ENCODE data around the gene FBXW2.
"Not testable (repeated sequence)": the region's sequence is repeated elsewhere in the genome, so short reads cannot be mapped to it uniquely, and the experiment has no call there.

FBXW2 gene

DNA sequence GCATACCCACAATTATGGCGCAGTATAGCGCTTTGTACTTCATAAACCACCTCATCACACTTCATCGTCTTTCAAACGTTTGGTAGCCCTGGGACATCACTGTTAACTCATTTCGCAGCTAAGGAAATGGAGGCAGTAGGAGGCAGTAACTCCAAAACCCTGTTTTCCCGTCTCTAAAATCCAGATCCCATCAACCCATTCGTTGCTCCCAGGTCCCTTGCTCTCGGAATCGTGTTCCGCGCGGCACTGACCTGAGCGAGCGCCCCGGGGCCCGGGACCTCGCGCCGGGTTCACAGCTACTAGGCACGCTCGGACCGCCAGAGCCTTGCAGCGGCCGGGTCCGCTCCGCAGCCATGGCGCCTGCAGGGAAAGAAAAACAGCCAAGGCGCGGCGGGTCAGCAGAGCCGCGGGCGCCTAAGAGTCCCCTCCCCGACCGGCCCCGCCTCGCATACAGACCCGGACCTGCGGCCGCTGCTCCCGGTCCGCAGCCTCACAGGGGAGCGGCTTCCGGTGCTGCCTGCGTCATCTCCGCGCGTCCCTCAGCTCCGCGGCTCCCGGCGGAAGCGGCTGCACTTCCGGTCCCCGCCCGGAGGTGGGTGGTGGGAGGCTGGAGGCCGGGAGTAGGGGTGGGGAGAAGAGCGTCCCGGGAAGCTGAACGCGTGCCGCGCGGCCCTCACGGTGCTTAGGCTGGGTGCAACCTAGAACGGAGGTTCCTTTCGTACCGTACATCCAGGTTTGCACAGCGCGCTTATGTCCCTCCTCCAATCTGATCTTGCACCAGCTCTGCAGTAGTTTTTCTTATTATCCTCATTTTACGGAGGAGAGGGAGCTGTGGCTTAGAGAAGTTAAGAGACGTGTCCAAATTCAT lies at the start of gene FBXW2:
Gene FBXW2, minus strand, starts transcription at position 519 of the 868 bp plus-strand sequence. CDS start 5,158 bp downstream, outside the sequence.
- DNase-seq = peak; percentile 75

- DNase-seq = peak; percentile 51
These were observed 48.9 kb upstream of the FBXW2 start for GRCh38 chr9:120841930-120842684.

DNA sequence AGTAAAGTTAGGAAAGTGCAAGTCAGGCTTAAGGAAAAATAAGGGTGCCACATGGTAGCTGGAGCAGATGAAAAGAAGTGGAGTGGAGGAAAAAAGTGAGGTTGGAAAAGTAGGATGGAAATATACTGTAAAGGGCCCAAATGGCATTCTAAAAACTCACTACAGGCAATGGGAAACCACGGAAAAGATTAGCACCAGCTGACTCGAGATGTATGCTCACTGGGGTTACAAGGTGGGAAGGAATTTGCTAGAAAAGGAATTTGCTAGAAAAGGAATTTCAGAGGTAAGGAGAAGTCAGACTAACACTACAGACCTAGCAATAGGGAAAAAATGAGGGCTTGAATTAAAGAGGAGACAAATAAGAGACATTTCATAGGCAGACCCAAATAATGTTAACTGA lies 45.9 kb upstream of the FBXW2 start:
- no peak for DNase-seq

GRCh38 chr9:120837921-120838320 lies 44.7 kb upstream of the FBXW2 start:
- no peak for DNase-seq

GRCh38 chr9:120833325-120833724 lies 40.1 kb upstream of the FBXW2 start:
- DNase-seq = no peak

- DNase-seq = no peak
These were observed 39.6 kb upstream of the FBXW2 start for GRCh38 chr9:120832807-120833206.

GRCh38 chr9:120830865-120831264 lies 37.6 kb upstream of the FBXW2 start:
- no peak for DNase-seq

GRCh38 chr9:120830151-120830550 lies 36.9 kb upstream of the FBXW2 start:
- no peak for DNase-seq

DNA sequence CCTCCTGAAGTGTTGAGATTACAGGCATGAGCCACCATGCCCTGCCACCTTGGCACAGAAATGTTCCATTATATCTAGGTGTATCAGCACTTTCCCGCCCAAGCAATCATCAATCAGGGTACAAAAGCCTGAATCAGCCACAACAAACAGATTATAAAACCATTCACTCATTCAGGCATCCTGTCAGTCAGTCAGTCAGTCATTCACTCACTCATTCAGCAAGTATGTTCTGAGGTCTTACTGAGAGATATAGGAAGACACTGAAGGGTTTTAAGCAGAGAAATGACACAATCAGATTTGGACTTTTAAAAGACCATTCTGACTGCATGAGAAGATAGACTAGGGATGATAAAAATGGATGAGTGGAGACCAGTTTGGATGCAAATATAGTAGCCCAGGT lies 36.4 kb upstream of the FBXW2 start:
- DNase-seq = no peak

GRCh38 chr9:120820095-120820494 lies 26.9 kb upstream of the FBXW2 start:
- no peak for DNase-seq

- no peak for DNase-seq
These were observed 25.4 kb upstream of the FBXW2 start for GRCh38 chr9:120818595-120818994.

- DNase-seq = no peak
These were observed 21.9 kb upstream of the FBXW2 start for GRCh38 chr9:120815075-120815474.

- DNase-seq = no peak
These were observed 15.7 kb upstream of the FBXW2 start for GRCh38 chr9:120808931-120809330.

DNA sequence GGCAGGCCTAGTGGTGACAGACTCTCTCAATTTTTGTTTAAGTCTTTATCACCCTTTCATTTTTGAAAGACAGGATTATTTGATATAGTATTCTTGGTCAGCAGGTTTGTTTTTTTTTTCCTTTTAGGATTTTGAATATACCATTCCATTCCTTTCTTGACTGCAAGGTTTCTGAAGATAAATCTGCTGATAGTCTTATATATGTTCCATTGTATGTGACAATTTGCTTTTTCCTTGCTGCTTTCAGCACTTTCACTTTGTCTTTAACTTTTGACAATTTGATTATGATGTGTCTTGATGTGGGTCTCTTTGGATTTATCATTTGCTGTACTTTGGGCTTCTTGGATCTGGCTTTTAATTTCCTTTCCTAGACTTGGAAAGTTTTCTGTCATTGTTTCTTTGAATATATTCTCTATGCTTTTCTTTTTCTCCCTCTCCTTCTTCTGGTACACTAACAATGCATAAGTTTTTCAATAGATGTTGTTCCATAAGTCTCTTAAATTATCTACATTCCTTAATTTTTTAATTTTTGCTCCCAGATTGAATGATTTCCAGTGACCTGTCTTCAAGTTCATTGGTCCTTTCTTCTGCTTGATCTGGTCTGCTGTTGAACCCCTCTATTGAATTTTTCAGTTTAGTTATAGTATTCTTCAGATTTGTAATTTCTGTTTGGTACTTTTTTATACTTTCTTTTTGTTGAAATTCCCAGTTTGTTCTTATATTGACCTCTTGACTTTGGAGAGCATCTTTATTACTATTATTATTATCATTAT lies 14.6 kb upstream of the FBXW2 start:
- DNase-seq = no peak

DNA sequence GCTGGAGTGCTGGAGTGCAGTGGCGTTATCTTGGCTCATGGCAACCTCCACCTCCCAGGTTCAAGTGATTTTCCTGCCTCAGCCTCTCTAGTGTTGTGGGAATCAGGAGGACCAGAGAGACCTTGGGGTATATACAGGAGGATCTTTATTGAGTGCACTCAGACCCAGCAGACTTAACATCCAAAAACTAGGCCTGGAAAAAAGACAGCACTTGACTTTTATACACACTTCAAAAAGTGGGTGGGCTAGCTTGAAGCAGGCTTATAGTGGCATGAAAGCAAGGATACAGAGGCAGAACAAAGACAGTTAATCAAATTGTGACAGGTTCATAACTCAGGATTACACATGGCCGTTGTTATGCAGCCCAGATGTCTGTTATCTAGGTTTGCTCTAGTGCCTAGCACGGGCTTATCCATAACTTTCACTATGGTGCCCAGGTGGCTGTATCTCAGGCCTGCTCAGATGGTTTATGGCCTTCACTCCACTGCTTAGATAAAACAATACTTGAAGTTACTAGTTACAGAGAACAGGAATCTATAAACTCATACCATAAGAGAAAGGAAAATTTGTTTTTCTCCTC lies 11.7 kb upstream of the FBXW2 start:
- DNase-seq = not testable (repeated sequence)

- no peak for DNase-seq
These were observed 8.2 kb upstream of the FBXW2 start for GRCh38 chr9:120801441-120801840.

DNA sequence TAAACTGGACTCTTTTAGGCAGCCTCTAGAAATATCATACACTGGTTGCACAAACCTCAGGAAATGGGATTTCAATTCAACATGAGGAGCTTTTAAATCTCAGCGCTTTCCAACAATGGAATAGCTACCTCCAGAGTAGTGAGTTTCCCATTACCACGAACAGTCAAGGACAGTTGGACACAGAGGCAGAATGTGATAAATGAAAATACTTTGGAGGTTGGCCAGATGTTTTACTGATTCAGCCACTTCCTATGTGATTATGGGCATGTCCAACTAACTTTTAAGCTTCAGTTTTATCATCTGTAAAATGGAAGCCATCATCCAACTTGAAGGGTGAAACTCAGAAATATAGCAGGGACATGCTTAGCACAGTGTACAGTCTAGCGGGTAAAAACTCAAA lies 2.1 kb downstream of the FBXW2 start:
- DNase-seq = no peak

DNA sequence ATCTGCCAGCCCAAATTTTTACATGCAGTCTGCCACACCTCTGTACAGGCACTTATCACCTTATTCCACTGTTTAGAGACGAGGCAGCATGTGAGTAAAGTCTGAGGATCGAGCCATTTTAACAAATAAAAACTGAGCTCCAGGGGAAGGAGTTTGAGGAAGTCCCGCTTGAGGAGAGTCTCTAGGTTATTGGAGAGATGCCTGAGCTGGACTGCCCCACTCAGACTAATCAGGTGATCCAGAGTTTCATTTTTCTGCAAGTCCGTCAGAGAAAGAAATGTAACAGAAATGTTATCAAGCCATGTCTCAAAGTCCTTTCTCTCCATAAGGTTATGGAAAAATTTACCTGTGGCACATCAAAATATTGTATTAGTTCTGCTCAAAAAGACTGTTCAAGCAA lies 5.3 kb downstream of the FBXW2 start:
- DNase-seq = no peak

DNA sequence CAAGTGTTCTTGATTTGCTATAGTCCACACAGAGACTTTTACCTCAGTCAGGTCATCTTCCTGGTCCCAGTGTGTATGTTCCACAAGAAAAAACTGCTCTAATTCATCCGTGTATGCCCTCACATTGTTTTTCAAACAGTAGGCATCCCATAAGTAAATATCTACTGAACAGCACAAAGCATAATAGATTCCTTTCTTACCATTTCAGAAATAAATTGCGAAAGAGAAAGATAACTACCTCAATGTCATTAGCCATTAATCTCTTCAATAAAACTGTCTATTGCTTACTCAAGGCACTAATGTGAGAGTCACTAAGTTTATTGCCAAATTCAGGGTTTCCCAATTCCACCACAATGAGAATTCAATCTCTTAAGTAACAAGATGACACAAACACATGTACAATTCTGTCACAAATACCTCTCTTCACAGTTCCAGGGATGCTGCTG lies 9.6 kb downstream of the FBXW2 start:
- no peak for DNase-seq

GRCh38 chr9:120781236-120781635 lies 12.0 kb downstream of the FBXW2 start:
- DNase-seq = no peak

DNA sequence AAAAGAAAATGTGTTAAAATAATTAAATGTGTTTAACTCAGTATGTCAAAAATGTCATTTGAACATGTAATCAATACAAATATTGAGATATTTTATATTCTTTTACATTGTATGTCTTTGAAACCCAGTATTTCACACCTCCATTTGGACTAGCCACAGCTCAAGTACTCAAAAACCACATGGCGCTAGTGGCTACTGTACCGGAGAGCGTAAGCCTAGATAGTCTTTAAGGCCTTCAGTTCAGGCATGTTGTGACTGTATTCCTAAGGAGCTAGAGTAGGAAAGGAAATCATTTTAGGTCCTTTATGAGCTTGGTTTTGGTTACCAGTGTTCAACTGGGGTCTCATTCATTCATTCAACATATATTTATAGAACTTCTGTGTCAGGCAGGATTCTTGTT lies 12.8 kb downstream of the FBXW2 start:
- DNase-seq = no peak

GRCh38 chr9:120779227-120779626 lies 14.0 kb downstream of the FBXW2 start:
- DNase-seq = no peak

GRCh38 chr9:120778758-120779157 lies 14.5 kb downstream of the FBXW2 start:
- no peak for DNase-seq

Measured in DMS79 treated with DMSO at 0.1 percent for 48 hours (cell line).